Measurements from ENCODE around the gene CIP2A.

The CIP2A gene

GRCh38 chr3:108578064-108578463 is 11.2 kb downstream of the CIP2A start:
- H3K36me3 ChIP-seq (ENCODE audit: control insufficient read depth, insufficient read depth, low read length) = peaks cover 7% of the 10 kb centered on the region
- no peak for DNase-seq (ENCODE audit: extremely low read depth, insufficient read length)
- H3K27me3 ChIP-seq (replicated peaks; ENCODE audit: control insufficient read depth, insufficient read depth, low read length) = no peaks in the 10 kb centered on the region
- H3K4me3 ChIP-seq (replicated peaks; ENCODE audit: low read depth, low read length) = no peak overlapping the region
- TF ChIP-seq CTCF (IDR thresholded peaks at IDR 0.05; ENCODE audit: insufficient read depth, low read length, poor library complexity, severe bottlenecking) = no peak

- peaks cover 1% of the 10 kb centered on the region for H3K36me3 ChIP-seq (ENCODE audit: control insufficient read depth, insufficient read depth, low read length)
Observed at GRCh38 chr3:108569336-108569735, 19.9 kb downstream of the CIP2A start.

GRCh38 chr3:108566599-108566998 is 22.6 kb downstream of the CIP2A start:
- Histone ChIP-seq H3K4me3 (replicated peaks; ENCODE audit: low read depth, low read length) (no peak overlapping the region), H3K36me3 (ENCODE audit: control insufficient read depth, insufficient read depth, low read length) (no peaks in the 10 kb centered on the region), H3K27me3 (replicated peaks; ENCODE audit: control insufficient read depth, insufficient read depth, low read length) (no peaks in the 10 kb centered on the region)
- no peak for DNase-seq (ENCODE audit: extremely low read depth, insufficient read length)
- no peak for TF ChIP-seq CTCF (IDR thresholded peaks at IDR 0.05; ENCODE audit: insufficient read depth, low read length, poor library complexity, severe bottlenecking)

More at GRCh38 chr3:108569336-108569735, 19.9 kb downstream of the CIP2A start:
- H3K27me3 ChIP-seq (replicated peaks; ENCODE audit: control insufficient read depth, insufficient read depth, low read length) = no peaks in the 10 kb centered on the region
- DNase-seq (ENCODE audit: extremely low read depth, insufficient read length) = no peak
- TF ChIP-seq CTCF (IDR thresholded peaks at IDR 0.05; ENCODE audit: insufficient read depth, low read length, poor library complexity, severe bottlenecking) = no peak
- no peak overlapping the region for H3K4me3 ChIP-seq (replicated peaks; ENCODE audit: low read depth, low read length)

- no peak for TF ChIP-seq CTCF (IDR thresholded peaks at IDR 0.05; ENCODE audit: insufficient read depth, low read length, poor library complexity, severe bottlenecking)
- no peak for DNase-seq (ENCODE audit: extremely low read depth, insufficient read length)
- no peaks in the 10 kb centered on the region for H3K36me3 ChIP-seq (ENCODE audit: control insufficient read depth, insufficient read depth, low read length)
- no peak overlapping the region for H3K4me3 ChIP-seq (replicated peaks; ENCODE audit: low read depth, low read length)
- no peaks in the 10 kb centered on the region for H3K27me3 ChIP-seq (replicated peaks; ENCODE audit: control insufficient read depth, insufficient read depth, low read length)
Observed at GRCh38 chr3:108565506-108565905, 23.7 kb downstream of the CIP2A start.

- no peaks in the 10 kb centered on the region; the same call in 1 of the 2 replicates for H3K36me3 ChIP-seq (ENCODE audit: control insufficient read depth, insufficient read depth, low read length)
- no peak for TF ChIP-seq CTCF (IDR thresholded peaks at IDR 0.05; ENCODE audit: insufficient read depth, low read length, poor library complexity, severe bottlenecking)
- H3K4me3 ChIP-seq (replicated peaks; ENCODE audit: low read depth, low read length) = no peak overlapping the region
- H3K27me3 ChIP-seq (replicated peaks; ENCODE audit: control insufficient read depth, insufficient read depth, low read length) = no peaks in the 10 kb centered on the region
- DNase-seq (ENCODE audit: extremely low read depth, insufficient read length) = no peak
Observed at GRCh38 chr3:108564564-108564963, 24.7 kb downstream of the CIP2A start.

GRCh38 chr3:108562565-108562964 is 26.7 kb downstream of the CIP2A start:
- H3K4me3 ChIP-seq (replicated peaks; ENCODE audit: low read depth, low read length) = no peak overlapping the region
- TF ChIP-seq CTCF (IDR thresholded peaks at IDR 0.05; ENCODE audit: insufficient read depth, low read length, poor library complexity, severe bottlenecking) = no peak
- no peak for DNase-seq (ENCODE audit: extremely low read depth, insufficient read length)
- no peaks in the 10 kb centered on the region for H3K27me3 ChIP-seq (replicated peaks; ENCODE audit: control insufficient read depth, insufficient read depth, low read length)
- peaks cover 2% of the 10 kb centered on the region for H3K36me3 ChIP-seq (ENCODE audit: control insufficient read depth, insufficient read depth, low read length)
